C4-2B (cell line): ENCODE results near the gene SPON2.

Experiments used
- ZFX ChIP-seq: fragments of 450-650 bp; IDR thresholded peaks from 2 replicates; pipeline ENCODE4 v1.6.1; 2017
- TF ChIP-seq, protein P1 (sequence below): fragments of 450-650 bp; conservative IDR thresholded peaks from 2 replicates; pipeline ENCODE4 v1.5.1; 2017; ENCODE audit warnings: mild to moderate bottlenecking

DNA sequence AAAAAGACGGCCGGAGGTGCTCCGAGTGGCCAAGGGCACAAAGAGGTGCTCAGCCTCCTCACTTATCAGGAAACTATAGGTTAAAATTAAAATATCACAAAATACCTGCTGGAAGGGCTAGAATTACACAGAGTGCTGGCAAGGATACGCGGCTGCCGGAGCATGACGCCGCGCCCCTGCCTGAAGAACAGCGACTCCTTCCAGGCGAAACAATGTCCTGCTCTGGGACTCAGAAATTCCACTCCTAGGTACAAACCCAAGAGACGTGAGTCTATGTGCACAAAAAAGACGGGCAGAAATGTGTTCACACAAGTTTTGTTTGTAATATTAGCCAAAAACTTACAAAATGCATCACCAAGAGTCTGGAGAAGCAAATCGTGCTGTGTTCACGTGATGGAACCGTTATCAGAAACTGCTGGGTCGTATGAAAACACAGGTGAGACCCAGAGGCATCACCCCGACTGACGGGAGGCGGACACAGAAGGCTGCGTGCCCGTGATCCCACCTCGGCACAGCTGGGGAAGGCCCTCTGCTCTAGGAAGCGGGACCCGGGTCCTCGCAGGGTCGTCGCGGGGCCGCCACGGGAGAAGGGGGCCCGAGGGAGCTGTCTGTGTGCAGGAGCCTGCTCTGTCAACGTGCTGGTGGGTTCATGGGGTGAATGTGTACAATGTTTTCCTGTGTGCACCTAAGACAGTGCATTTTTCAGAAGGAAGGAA is 48.9 kb upstream of the SPON2 start:
- TF ChIP-seq, protein P1, sequence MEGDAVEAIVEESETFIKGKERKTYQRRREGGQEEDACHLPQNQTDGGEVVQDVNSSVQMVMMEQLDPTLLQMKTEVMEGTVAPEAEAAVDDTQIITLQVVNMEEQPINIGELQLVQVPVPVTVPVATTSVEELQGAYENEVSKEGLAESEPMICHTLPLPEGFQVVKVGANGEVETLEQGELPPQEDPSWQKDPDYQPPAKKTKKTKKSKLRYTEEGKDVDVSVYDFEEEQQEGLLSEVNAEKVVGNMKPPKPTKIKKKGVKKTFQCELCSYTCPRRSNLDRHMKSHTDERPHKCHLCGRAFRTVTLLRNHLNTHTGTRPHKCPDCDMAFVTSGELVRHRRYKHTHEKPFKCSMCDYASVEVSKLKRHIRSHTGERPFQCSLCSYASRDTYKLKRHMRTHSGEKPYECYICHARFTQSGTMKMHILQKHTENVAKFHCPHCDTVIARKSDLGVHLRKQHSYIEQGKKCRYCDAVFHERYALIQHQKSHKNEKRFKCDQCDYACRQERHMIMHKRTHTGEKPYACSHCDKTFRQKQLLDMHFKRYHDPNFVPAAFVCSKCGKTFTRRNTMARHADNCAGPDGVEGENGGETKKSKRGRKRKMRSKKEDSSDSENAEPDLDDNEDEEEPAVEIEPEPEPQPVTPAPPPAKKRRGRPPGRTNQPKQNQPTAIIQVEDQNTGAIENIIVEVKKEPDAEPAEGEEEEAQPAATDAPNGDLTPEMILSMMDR: no peak
- no peak for TF ChIP-seq ZFX
